ENCODE data around the gene SLC11A2. TPM values are rescaled to one million over a fixed set of nuclear protein-coding genes. Genes with fewer than 3 reads are reported as not detected.

The SLC11A2 gene
- total and polyA plus RNA-seq, 8 donors: 5.0 to 348 (median 59.7) TPM

DNA sequence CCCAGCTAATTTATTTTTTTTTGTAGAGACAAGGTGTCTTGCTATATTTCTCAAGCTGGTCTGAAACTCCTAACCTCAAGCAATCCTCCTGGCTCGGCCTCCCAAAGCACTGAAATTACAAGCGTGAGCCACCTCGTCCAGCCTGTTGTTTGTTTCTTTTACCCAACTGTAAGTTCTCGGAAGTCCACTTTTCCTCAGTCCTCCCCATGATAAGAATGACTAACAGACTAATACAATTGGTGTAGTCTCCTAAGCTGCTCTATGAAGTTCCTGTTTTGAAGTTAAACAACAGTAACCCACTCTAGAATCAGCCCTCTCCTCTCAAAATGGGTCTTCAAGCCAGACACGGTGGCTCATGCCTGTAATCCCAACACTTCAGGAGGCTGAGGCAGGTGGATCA is 37.3 kb downstream of the SLC11A2 start:
- TF ChIP-seq, protein P1, sequence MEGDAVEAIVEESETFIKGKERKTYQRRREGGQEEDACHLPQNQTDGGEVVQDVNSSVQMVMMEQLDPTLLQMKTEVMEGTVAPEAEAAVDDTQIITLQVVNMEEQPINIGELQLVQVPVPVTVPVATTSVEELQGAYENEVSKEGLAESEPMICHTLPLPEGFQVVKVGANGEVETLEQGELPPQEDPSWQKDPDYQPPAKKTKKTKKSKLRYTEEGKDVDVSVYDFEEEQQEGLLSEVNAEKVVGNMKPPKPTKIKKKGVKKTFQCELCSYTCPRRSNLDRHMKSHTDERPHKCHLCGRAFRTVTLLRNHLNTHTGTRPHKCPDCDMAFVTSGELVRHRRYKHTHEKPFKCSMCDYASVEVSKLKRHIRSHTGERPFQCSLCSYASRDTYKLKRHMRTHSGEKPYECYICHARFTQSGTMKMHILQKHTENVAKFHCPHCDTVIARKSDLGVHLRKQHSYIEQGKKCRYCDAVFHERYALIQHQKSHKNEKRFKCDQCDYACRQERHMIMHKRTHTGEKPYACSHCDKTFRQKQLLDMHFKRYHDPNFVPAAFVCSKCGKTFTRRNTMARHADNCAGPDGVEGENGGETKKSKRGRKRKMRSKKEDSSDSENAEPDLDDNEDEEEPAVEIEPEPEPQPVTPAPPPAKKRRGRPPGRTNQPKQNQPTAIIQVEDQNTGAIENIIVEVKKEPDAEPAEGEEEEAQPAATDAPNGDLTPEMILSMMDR (IDR thresholded peaks at IDR 0.05): no peak
- TF ChIP-seq POLR2AphosphoS5 (IDR thresholded peaks at IDR 0.05) (no peak), EP300 (IDR thresholded peaks at IDR 0.05) (no peak), POLR2A (IDR thresholded peaks at IDR 0.05) (no peak)
- Histone ChIP-seq H3K4me3 (no peak overlapping the region), H3K36me3 (peaks cover 27 to 68% (median 63%) of the 10 kb centered on the region in 4 donors)

DNA sequence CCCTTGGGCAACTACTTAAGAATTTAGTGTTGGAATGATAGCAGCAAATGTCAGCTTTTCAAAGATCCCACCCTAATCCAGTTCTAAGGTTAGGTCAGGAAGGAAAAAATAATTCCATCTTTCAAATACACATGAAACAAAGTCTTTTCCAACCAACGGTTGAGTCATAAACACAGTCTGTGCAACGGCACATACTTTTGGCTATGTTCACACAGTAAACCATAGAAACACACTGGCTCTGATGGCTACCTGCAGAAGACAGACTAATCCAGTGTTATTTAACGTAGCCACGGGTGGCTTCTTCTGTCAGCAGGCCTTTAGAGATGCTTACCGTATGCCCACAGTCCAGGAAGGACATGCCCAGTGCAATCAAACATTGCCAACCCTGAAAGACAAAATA is 38.1 kb downstream of the SLC11A2 start:
- Histone ChIP-seq H3K4me1 (peaks cover 7 to 37% (median 24%) of the 10 kb centered on the region in 4 donors), H3K4me3 (no peak overlapping the region), H3K27me3 (no peaks in the 10 kb centered on the region), H3K36me3 (peaks cover 27 to 60% (median 56%) of the 10 kb centered on the region in 4 donors), H3K27ac (no peak overlapping the region), H3K9me3 (no peaks in the 10 kb centered on the region)
- 67 to 83% (median 80%) methylated on average over 5 of the region's 5 CpGs for whole genome bisulfite sequencing, 5 donors
- intact Hi-C loops (cut with DNase I; ENCODE audit: low total_unique reads): loop anchor here (5.0 kb wide), 1 partner anchor 161 kb away; no protein-coding TSS in a partner anchor
- TF ChIP-seq EP300 (IDR thresholded peaks at IDR 0.05) (no peak), POLR2A (IDR thresholded peaks at IDR 0.05) (no peak), POLR2AphosphoS5 (IDR thresholded peaks at IDR 0.05) (no peak)
- TF ChIP-seq, protein P1 (IDR thresholded peaks at IDR 0.05): no peak
- DNase-seq: no peak

More for the DNA sequence above, 37.3 kb downstream of the SLC11A2 start:
- Histone ChIP-seq H3K27me3 (no peaks in the 10 kb centered on the region), H3K4me1 (peaks cover 7 to 39% (median 24%) of the 10 kb centered on the region in 4 donors), H3K27ac (no peak overlapping the region), H3K9me3 (no peaks in the 10 kb centered on the region)
- WGBS, 5 donors: 86 to 92% (median 90%) methylated on average over 5 of the region's 5 CpGs
- no peak for DNase-seq
- intact Hi-C loops (cut with DNase I; ENCODE audit: low total_unique reads): loop anchor here (5.0 kb wide), 1 partner anchor 162 kb away; no protein-coding TSS in a partner anchor

DNA sequence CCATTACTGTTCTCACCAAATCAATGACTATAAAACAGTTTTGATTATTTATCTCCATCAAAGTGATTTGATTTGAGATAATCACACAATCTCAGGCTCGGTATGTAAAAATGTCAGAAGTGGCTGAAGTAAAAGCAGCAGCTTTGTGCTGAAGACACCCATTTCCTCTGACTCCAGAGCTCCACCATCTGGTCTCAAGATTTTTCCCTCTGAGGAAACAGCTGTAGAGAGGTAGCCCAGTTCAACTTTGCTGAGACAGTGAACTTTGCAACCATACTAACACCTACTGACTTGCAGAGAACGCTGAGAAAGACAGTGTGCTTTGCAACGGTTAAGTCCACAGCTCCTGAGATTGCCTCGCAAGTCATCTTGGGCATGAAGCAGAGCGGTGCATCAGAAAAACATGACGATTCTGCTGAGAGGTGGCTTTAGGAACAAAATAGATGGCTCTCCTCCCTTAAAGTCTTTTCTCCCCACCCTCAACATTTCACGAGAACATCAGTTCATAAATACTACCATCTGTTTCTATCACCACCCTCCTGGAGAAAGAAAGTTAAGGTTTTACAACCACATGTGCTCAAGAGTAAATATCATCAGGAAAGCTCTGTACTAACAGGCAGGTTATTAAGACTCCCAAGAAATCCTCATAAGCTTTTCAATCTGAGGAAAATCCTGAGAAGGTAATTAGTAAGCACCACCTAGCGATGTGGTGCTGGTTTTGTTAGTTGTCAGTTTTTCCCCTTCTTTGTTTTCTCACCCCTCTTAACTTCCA is 39.0 kb downstream of the SLC11A2 start:
- peak; percentile 49 to 86 for DNase-seq
- TF ChIP-seq POLR2A (IDR thresholded peaks at IDR 0.05): no peak
- no peak for TF ChIP-seq EP300 (IDR thresholded peaks at IDR 0.05)
- peak in 1 of 3 donors; percentile 61 for TF ChIP-seq POLR2AphosphoS5 (IDR thresholded peaks at IDR 0.05)
- TF ChIP-seq, protein P1 (IDR thresholded peaks at IDR 0.05): peak in 5 of 7 experiments; percentile 23 to 65 (median 35)
- intact Hi-C loops (cut with DNase I; ENCODE audit: low total_unique reads): loop anchor here (5.0 kb wide), 1 partner anchor 160 kb away; no protein-coding TSS in a partner anchor
- Histone ChIP-seq H3K27ac (peak overlapping the region in 3 of 5 donors; percentile 4 to 55 (median 29)), H3K9me3 (no peaks in the 10 kb centered on the region), H3K4me1 (peaks cover 7 to 35% (median 24%) of the 10 kb centered on the region in 4 donors), H3K36me3 (peaks cover 24 to 52% (median 47%) of the 10 kb centered on the region in 4 donors), H3K4me3 (no peak overlapping the region), H3K27me3 (no peaks in the 10 kb centered on the region)
- WGBS, 5 donors: 30 to 43% (median 33%) methylated on average over 8 of the region's 8 CpGs

DNA sequence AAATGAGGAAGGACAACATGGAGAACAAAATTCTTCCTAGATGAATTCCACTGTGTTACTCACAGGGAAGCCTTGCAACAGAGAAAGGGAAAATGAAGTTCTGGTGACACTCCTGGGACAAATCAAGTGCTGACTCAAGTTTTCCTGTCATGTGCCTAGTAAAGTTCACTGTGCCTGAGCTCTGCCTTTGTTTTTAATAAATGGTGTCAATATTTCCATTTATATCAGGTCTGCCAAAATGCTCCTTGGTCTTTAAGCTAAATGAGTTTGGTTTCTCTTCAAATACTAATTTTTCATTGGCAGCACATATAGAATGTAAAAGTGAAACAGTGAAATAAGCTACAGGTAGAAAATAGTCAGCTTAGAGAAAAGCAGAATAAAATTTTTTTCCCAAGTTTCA is 40.9 kb downstream of the SLC11A2 start:
- peaks cover 6 to 43% (median 33%) of the 10 kb centered on the region in 4 donors for H3K36me3 ChIP-seq
- no peaks in the 10 kb centered on the region for H3K9me3 ChIP-seq
- H3K4me3 ChIP-seq: no peak overlapping the region
- H3K4me1 ChIP-seq: peaks cover 7 to 35% (median 24%) of the 10 kb centered on the region in 4 donors
- intact Hi-C loops (cut with DNase I; ENCODE audit: low total_unique reads): loop anchor here (5.0 kb wide), 1 partner anchor 158 kb away; no protein-coding TSS in a partner anchor
- peak overlapping the region in 4 of 5 donors; percentile 31 to 76 (median 68) for H3K27ac ChIP-seq
- peak in 1 of 2 donors; percentile 59 for DNase-seq
- no peaks in the 10 kb centered on the region for H3K27me3 ChIP-seq
- peak; percentile 28 to 80 (median 49) for TF ChIP-seq POLR2AphosphoS5 (IDR thresholded peaks at IDR 0.05)
- TF ChIP-seq, protein P1 (IDR thresholded peaks at IDR 0.05): no peak
